ENCODE data around the gene RAB3IP. TPM values are rescaled to one million over a fixed set of nuclear protein-coding genes. Genes with fewer than 3 reads are reported as not detected.

RAB3IP gene
- total RNA-seq, 1 donor, result 13.4 TPM

- no peaks in the 10 kb centered on the region for H3K9me3 ChIP-seq (ENCODE audit: low read depth, low read length)
Observed at GRCh38 chr12:69733638-69734037, 5.0 kb upstream of the RAB3IP start.

GRCh38 chr12:69739287-69740191 lies 879 bp downstream of the RAB3IP start:
- Histone ChIP-seq H2AFZ (ENCODE audit: low read length) (peak overlapping the region; percentile 91), H3K9me3 (ENCODE audit: low read depth, low read length) (no peaks in the 10 kb centered on the region), H3K27ac (ENCODE audit: low read depth, low read length) (no peak overlapping the region), H4K20me1 (ENCODE audit: insufficient read depth, low read length) (no peaks in the 10 kb centered on the region), H3K4me1 (ENCODE audit: insufficient read depth, low read length) (peaks cover 5% of the 10 kb centered on the region), H3K4me3 (ENCODE audit: insufficient read depth, low read length) (peak overlapping the region; percentile 74), H3K36me3 (ENCODE audit: insufficient read depth, low read length) (no peaks in the 10 kb centered on the region), H3K27me3 (ENCODE audit: insufficient read depth, low read length) (peaks cover 28% of the 10 kb centered on the region), H3K79me2 (ENCODE audit: insufficient read depth, low read length) (no peaks in the 10 kb centered on the region), H3K4me2 (ENCODE audit: insufficient read depth, low read length) (peak overlapping the region; percentile 87)
- DNase-seq (ENCODE audit: insufficient read length, low spot score, missing footprints), result peak; percentile 69
- no peak for TF ChIP-seq CTCF (IDR thresholded peaks at IDR 0.05; ENCODE audit: extremely low read depth, low read depth, low read length)

More at GRCh38 chr12:69733638-69734037, 5.0 kb upstream of the RAB3IP start:
- Histone ChIP-seq H3K4me3 (ENCODE audit: insufficient read depth, low read length) (no peak overlapping the region), H3K36me3 (ENCODE audit: insufficient read depth, low read length) (no peaks in the 10 kb centered on the region), H3K4me1 (ENCODE audit: insufficient read depth, low read length) (no peaks in the 10 kb centered on the region), H3K27me3 (ENCODE audit: insufficient read depth, low read length) (no peaks in the 10 kb centered on the region), H4K20me1 (ENCODE audit: insufficient read depth, low read length) (no peaks in the 10 kb centered on the region), H3K79me2 (ENCODE audit: insufficient read depth, low read length) (no peaks in the 10 kb centered on the region), H3K27ac (ENCODE audit: low read depth, low read length) (no peak overlapping the region), H2AFZ (ENCODE audit: low read length) (no peak overlapping the region), H3K4me2 (ENCODE audit: insufficient read depth, low read length) (no peak overlapping the region)
- no peak for TF ChIP-seq CTCF (IDR thresholded peaks at IDR 0.05; ENCODE audit: extremely low read depth, low read depth, low read length)
- no peak for DNase-seq (ENCODE audit: insufficient read length, low spot score, missing footprints)

DNA sequence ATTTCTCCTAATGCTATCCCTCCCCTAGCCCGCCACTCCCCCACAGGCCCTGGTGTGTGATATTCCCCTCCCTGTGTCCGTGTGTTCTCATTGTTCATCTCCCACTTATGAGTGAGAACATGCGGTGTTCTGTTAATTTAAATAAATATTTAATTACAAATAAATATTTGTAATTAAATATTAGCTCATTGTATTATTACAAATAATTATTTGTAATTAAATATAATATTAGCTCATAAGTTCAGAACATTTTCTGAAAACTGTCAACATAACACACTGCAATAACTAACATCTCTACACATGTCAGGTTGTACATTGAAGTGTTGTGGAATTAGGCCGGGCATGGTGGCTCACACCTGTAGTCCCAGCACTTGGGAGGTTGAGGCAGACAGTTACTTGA lies 5.4 kb downstream of the RAB3IP start:
- Histone ChIP-seq H3K27me3 (ENCODE audit: insufficient read depth, low read length) (peaks cover 28% of the 10 kb centered on the region), H3K36me3 (ENCODE audit: insufficient read depth, low read length) (no peaks in the 10 kb centered on the region), H3K79me2 (ENCODE audit: insufficient read depth, low read length) (no peaks in the 10 kb centered on the region), H3K9me3 (ENCODE audit: low read depth, low read length) (no peaks in the 10 kb centered on the region), H3K27ac (ENCODE audit: low read depth, low read length) (no peak overlapping the region), H3K4me3 (ENCODE audit: insufficient read depth, low read length) (no peak overlapping the region), H3K4me2 (ENCODE audit: insufficient read depth, low read length) (no peak overlapping the region), H2AFZ (ENCODE audit: low read length) (no peak overlapping the region), H4K20me1 (ENCODE audit: insufficient read depth, low read length) (no peaks in the 10 kb centered on the region), H3K4me1 (ENCODE audit: insufficient read depth, low read length) (peaks cover 5% of the 10 kb centered on the region)
- no peak for TF ChIP-seq CTCF (IDR thresholded peaks at IDR 0.05; ENCODE audit: extremely low read depth, low read depth, low read length)
- no peak for DNase-seq (ENCODE audit: insufficient read length, low spot score, missing footprints)

GRCh38 chr12:69751476-69751875 lies 12.8 kb downstream of the RAB3IP start:
- no peak for TF ChIP-seq CTCF (IDR thresholded peaks at IDR 0.05; ENCODE audit: extremely low read depth, low read depth, low read length)
- H3K4me2 ChIP-seq (ENCODE audit: insufficient read depth, low read length), result no peak overlapping the region
- H3K36me3 ChIP-seq (ENCODE audit: insufficient read depth, low read length), result no peaks in the 10 kb centered on the region
- H2AFZ ChIP-seq (ENCODE audit: low read length), result no peak overlapping the region
- no peak overlapping the region for H3K4me3 ChIP-seq (ENCODE audit: insufficient read depth, low read length)
- no peaks in the 10 kb centered on the region for H4K20me1 ChIP-seq (ENCODE audit: insufficient read depth, low read length)
- no peaks in the 10 kb centered on the region for H3K27me3 ChIP-seq (ENCODE audit: insufficient read depth, low read length)
- DNase-seq (ENCODE audit: insufficient read length, low spot score, missing footprints), result no peak
- H3K9me3 ChIP-seq (ENCODE audit: low read depth, low read length), result no peaks in the 10 kb centered on the region
- no peak overlapping the region for H3K27ac ChIP-seq (ENCODE audit: low read depth, low read length)
- no peaks in the 10 kb centered on the region for H3K4me1 ChIP-seq (ENCODE audit: insufficient read depth, low read length)
- H3K79me2 ChIP-seq (ENCODE audit: insufficient read depth, low read length), result no peaks in the 10 kb centered on the region
